Lower leg skin (tissue), 3 donors: ENCODE measurements around the gene PON2.

Source experiments
- CTCF ChIP-seq, 3 donors: fragments of 450-650 bp; IDR thresholded peaks; one replicate each; pipeline ENCODE4 v1.5.1; 2016; ENCODE audit warnings: antibody characterized with exemption in 3 of 3, mild to moderate bottlenecking in 3 of 3, moderate library complexity in 2 of 3
- POLR2A ChIP-seq, 2 donors: fragments of 450-650 bp; IDR thresholded peaks; one replicate each; pipeline ENCODE4 v1.6.1; 2016 to 2017; ENCODE audit warnings: antibody characterized with exemption in 2 of 2, mild to moderate bottlenecking in 1 of 2, moderate library complexity in 1 of 2

- no peak for TF ChIP-seq POLR2A (IDR thresholded peaks at IDR 0.05)
- TF ChIP-seq CTCF (IDR thresholded peaks at IDR 0.05) = no peak
These were observed 67.2 kb downstream of the PON2 start for GRCh38 chr7:95367606-95368005.
